ENCODE data around the gene NUP54. TPM values are rescaled to one million over a fixed set of nuclear protein-coding genes. Genes with fewer than 3 reads are reported as not detected.

Gene NUP54
- total and polyA plus RNA-seq, 9 of the 15 experiments (the other 6 are each of a cell fraction or from before 2014, with no cell fraction given) = 29.6 to 115 (median 67.7) TPM

- TF ChIP-seq NBN (IDR thresholded peaks at IDR 0.05; ENCODE audit: low read depth) (peak; percentile 66; the same call in 1 of the 2 replicates), NCOA1 (IDR thresholded peaks at IDR 0.05; ENCODE audit: low read depth) (0 out of 2 replicates have a peak, but pooled peaks have one; percentile 32), NR2C1 (IDR thresholded peaks at IDR 0.05) (peak; percentile 47; the same call in 1 of the 2 replicates), NR2C1 (tag; IDR thresholded peaks at IDR 0.05) (peak; percentile 56), ZNF655 (CRISPR knock-in tag; IDR thresholded peaks at IDR 0.05) (no peak), ATF4 (CRISPR knock-in tag; IDR thresholded peaks at IDR 0.05) (no peak), FOXK2 (conservative IDR thresholded peaks at IDR 0.05 in 1 of 2, IDR thresholded peaks at IDR 0.05 in 1 of 2; ENCODE audit: low read depth in 2 of 2) (peak; percentile 92 to 96), PHB (CRISPR knock-in tag; IDR thresholded peaks at IDR 0.05) (no peak), PREB (CRISPR knock-in tag; IDR thresholded peaks at IDR 0.05) (no peak), NR2C2 (CRISPR knock-in tag; IDR thresholded peaks at IDR 0.05) (no peak), NR2C2 (tag; IDR thresholded peaks at IDR 0.05) (peak; percentile 59; the same call in 1 of the 2 replicates), ARNT (IDR thresholded peaks at IDR 0.05) (peak in 1 of 2 experiments; percentile 57; a peak in 1 of 4 replicates), MTA2 (IDR thresholded peaks at IDR 0.05; ENCODE audit: low read depth) (no peak), NCOR1 (IDR thresholded peaks at IDR 0.05) (peak; percentile 71), MEF2D (tag; conservative IDR thresholded peaks at IDR 0.05; ENCODE audit: low read depth) (0 out of 2 replicates have a peak, but pooled peaks have one; percentile 66), ZNF3 (CRISPR knock-in tag; IDR thresholded peaks at IDR 0.05) (no peak), HBP1 (CRISPR knock-in tag; IDR thresholded peaks at IDR 0.05) (no peak), COPS2 (conservative IDR thresholded peaks at IDR 0.05) (no peak), SPI1 (IDR thresholded peaks at IDR 0.05; ENCODE audit: borderline replicate concordance, low read depth, low read length) (peak; percentile 100), USF2 (CRISPR knock-in tag; IDR thresholded peaks at IDR 0.05) (peak; percentile 52; the same call in 1 of the 2 replicates), NONO (IDR thresholded peaks at IDR 0.05; ENCODE audit: low read depth in 2 of 2, low read length in 1 of 2) (no peak), HES1 (IDR thresholded peaks at IDR 0.05; ENCODE audit: low read depth) (peak; percentile 74; the same call in 1 of the 2 replicates), ESRRA (IDR thresholded peaks at IDR 0.05; ENCODE audit: borderline replicate concordance, low read depth) (peak; percentile 69), ADNP (tag; IDR thresholded peaks at IDR 0.05) (0 out of 2 replicates have a peak, but pooled peaks have one; percentile 37)
These were observed 57.9 kb downstream of the NUP54 start (continued) for GRCh38 chr4:76090241-76090691.

All from K562 (cell line).